A549 (cell line): Measurements from ENCODE around the gene WDR18. TPM values are rescaled to one million over a fixed set of nuclear protein-coding genes. Genes with fewer than 3 reads are reported as not detected.

Experiments
- ATAC-seq, 2 experiments: fragments of 200-7000 bp in 1 of 2; fragments of >200 bp in 1 of 2; cut with Nextera tagmentation in 1 of 2; cut with Tn5 transposase in 1 of 2; 3 replicates each; pipeline versions ENCODE4 v1.8.0 to v1.9.1; 2018 to 2020; ENCODE audit warnings: mild to moderate bottlenecking in 1 of 2, moderate library complexity in 1 of 2
- CTCF ChIA-PET: fragments of 300-600 bp; sonication (Branson Sonifier 250); formaldehyde crosslinking; extraction: SDS; loops from one replicate; lab custom pipeline; 2021; ENCODE audit warnings: antibody characterized with exemption, inconsistent platforms; lab: Yijun Ruan, JAX
- POLR2A ChIA-PET: fragments of 350-600 bp; formaldehyde crosslinking; extraction: SDS; loops from one replicate; lab custom pipeline; 2021; ENCODE audit warnings: antibody characterized with exemption, inconsistent platforms; lab: Yijun Ruan, JAX
- DNase-seq, 2 experiments: peaks; one replicate each; pipeline versions ENCODE4 v3.0.0 to v3.0.0-alpha.2; 2011 to 2016; ENCODE audit warnings: low read depth in 1 of 2, low spot score in 1 of 2
- FAIRE-seq: peaks from 2 replicates; lab custom pipeline; 2011; peaks lifted over from hg19 to GRCh38; lab: Jason Lieb, UNC
- H3K27ac ChIP-seq, 2 experiments: fragments of >200 bp; sonication (Bioruptor Twin); formaldehyde crosslinking; 3 replicates each; pipeline ENCODE4 v1.5.1; 2016 to 2017
- H3K4me1 ChIP-seq: fragments of >200 bp; sonication (Bioruptor Twin); formaldehyde crosslinking; 3 replicates; pipeline ENCODE4 v1.6.1; 2016
- H3K4me2 ChIP-seq: fragments of >200 bp; sonication (Bioruptor Twin); formaldehyde crosslinking; 3 replicates; pipeline ENCODE4 v1.6.1; 2016
- H3K4me3 ChIP-seq: fragments of >200 bp; sonication (Bioruptor Twin); formaldehyde crosslinking; 3 replicates; pipeline ENCODE4 v1.5.1; 2016
- H3K9me3 ChIP-seq: fragments of >200 bp; sonication (Bioruptor Twin); formaldehyde crosslinking; 3 replicates; pipeline ENCODE4 v1.6.1; 2016
- BCL3 ChIP-seq: fragments of >200 bp; sonication (Bioruptor Twin); formaldehyde crosslinking; IDR thresholded peaks from 3 replicates; pipeline ENCODE4 v1.6.1; 2016
- CBX2 ChIP-seq: fragments of 200-600 bp; sonication (generic); IDR thresholded peaks from 2 replicates; pipeline ENCODE4 v1.6.1; 2016; ENCODE audit warnings: low read depth, mild to moderate bottlenecking, borderline replicate concordance
- CEBPB ChIP-seq, 2 experiments: fragments of >200 bp in 1 of 2; sonication (Bioruptor Twin) in 1 of 2; formaldehyde crosslinking in 1 of 2; IDR thresholded peaks; 2 replicates each; pipeline ENCODE4 v1.6.1; 2012 to 2016
- CTCF ChIP-seq: fragments of >200 bp; sonication (Bioruptor Twin); formaldehyde crosslinking; IDR thresholded peaks from 3 replicates; pipeline ENCODE4 v1.5.1; 2016
- EHMT2 ChIP-seq: fragments of 200-600 bp; sonication (generic); IDR thresholded peaks from 2 replicates; pipeline ENCODE4 v1.6.1; 2016; ENCODE audit warnings: antibody characterized with exemption, low read depth, mild to moderate bottlenecking, moderate library complexity
- EP300 ChIP-seq, 2 experiments: fragments of >200 bp; sonication (Bioruptor Twin); formaldehyde crosslinking; IDR thresholded peaks; 2 replicates in 1 of 2; 3 replicates in 1 of 2; pipeline ENCODE4 v1.6.1; 2016 to 2017
- ESRRA ChIP-seq: fragments of 150-350 bp; IDR thresholded peaks from 2 replicates; pipeline ENCODE4 v1.6.1; 2014; ENCODE audit warnings: mild to moderate bottlenecking, low read length, borderline replicate concordance
- HEYL ChIP-seq: fragments of 250-450 bp; sonication (Bioruptor Pico); IDR thresholded peaks from 2 replicates; pipeline ENCODE4 v1.8.0; 2021; ENCODE audit warnings: mild to moderate bottlenecking, moderate library complexity
- HMGXB4 ChIP-seq: fragments of 250-450 bp; sonication (Bioruptor Pico); IDR thresholded peaks from 2 replicates; pipeline ENCODE4 v1.5.0; 2021; ENCODE audit warnings: mild to moderate bottlenecking, moderate library complexity, borderline replicate concordance
- JUNB ChIP-seq: fragments of >200 bp; sonication (Bioruptor Twin); formaldehyde crosslinking; IDR thresholded peaks from 2 replicates; pipeline ENCODE4 v1.6.1; 2016
- MYC ChIP-seq: IDR thresholded peaks from 2 replicates; pipeline ENCODE4 v1.6.1; 2012; ENCODE audit warnings: mild to moderate bottlenecking, inconsistent platforms, low read length, improper control_type of control experiment, borderline replicate concordance
- NFE2L2 ChIP-seq: fragments of 150-350 bp; conservative IDR thresholded peaks from 2 replicates; pipeline ENCODE4 v1.6.1; 2014; ENCODE audit warnings: low read length
- PHF8 ChIP-seq: fragments of 200-600 bp; sonication (generic); IDR thresholded peaks from 2 replicates; pipeline ENCODE4 v1.6.1; 2016; ENCODE audit warnings: low read depth, mild to moderate bottlenecking, antibody characterized with exemption, moderate library complexity, borderline replicate concordance
- RARB ChIP-seq: fragments of 250-450 bp; sonication (Bioruptor Pico); IDR thresholded peaks from 2 replicates; pipeline ENCODE4 v1.8.0; 2021; ENCODE audit warnings: mild to moderate bottlenecking, moderate library complexity
- TFCP2L1 ChIP-seq: fragments of 250-450 bp; sonication (Bioruptor Pico); IDR thresholded peaks from 2 replicates; pipeline ENCODE4 v1.5.0; 2021; ENCODE audit warnings: mild to moderate bottlenecking
- TP53 ChIP-seq: fragments of 250-450 bp; sonication (Bioruptor Pico); IDR thresholded peaks from 2 replicates; pipeline ENCODE4 v1.5.0; 2021; ENCODE audit warnings: mild to moderate bottlenecking, moderate library complexity
- ZSCAN20 ChIP-seq: fragments of 250-450 bp; sonication (Bioruptor Pico); IDR thresholded peaks from 2 replicates; pipeline ENCODE4 v1.8.0; 2022; ENCODE audit warnings: mild to moderate bottlenecking, moderate library complexity
- WGBS: methylation state at CpG from one replicate; pipeline ENCODE4 v1.1.6; 2017; ENCODE audit errors: missing lambda C conversion rate; 5-methylcytosine and 5-hydroxymethylcytosine counted together
- polyA plus RNA-seq, 4 experiments: library from polyadenylated mRNA; depleted of rRNA in 3 of 4; stranded (reverse); fragments of >200 nt; fragmentation: RNase III in 1 of 4; extraction: RNeasy Plus Mini Kit Qiagen cat#74134 plus additional on column Dnase treatment in 1 of 4; gene quantifications; 2 replicates in 3 of 4; 3 replicates in 1 of 4; pipeline ENCODE4 v1.2.3, GENCODE V29; 2011 to 2017

Gene WDR18
- polyA plus RNA-seq, 2 of the 4 experiments (the other 2 are of a cell fraction), result 23.8 to 48.9 TPM

- FAIRE-seq, result no peak
- ChIA-PET CTCF (interaction anchor here (1.2 kb wide), 1 partner anchor 50 kb away, joined by 3 read pairs; no protein-coding TSS in a partner anchor), POLR2A (no interaction called here)
- H3K4me2 ChIP-seq, result no peak overlapping the region
- H3K9me3 ChIP-seq, result no peaks in the 10 kb centered on the region
- ATAC-seq, result no peak
- no peaks in the 10 kb centered on the region for H3K4me1 ChIP-seq
- no peak for TF ChIP-seq RARB
- TF ChIP-seq CTCF, result no peak
- TF ChIP-seq CEBPB (IDR thresholded peaks at IDR 0.05), result no peak
- TF ChIP-seq CBX2, result no peak
- TF ChIP-seq NFE2L2, result no peak
- 96% methylated on average over 42 of the region's 73 CpGs for WGBS
- H3K27ac ChIP-seq, result no peak overlapping the region
- no peak overlapping the region for H3K4me3 ChIP-seq
- no peak for DNase-seq
Measured at GRCh38 chr19:1007399-1008251, 23.5 kb downstream of the WDR18 start.

- TF ChIP-seq ZSCAN20 (CRISPR knock-in tag), result no peak
- TF ChIP-seq JUNB, result no peak
- TF ChIP-seq HMGXB4 (CRISPR knock-in tag), result no peak
- TF ChIP-seq TFCP2L1 (CRISPR knock-in tag), result no peak
- no peak for TF ChIP-seq PHF8
- TF ChIP-seq MYC, result no peak
- no peak for TF ChIP-seq HEYL (CRISPR knock-in tag)
- no peak for TF ChIP-seq CBX2
- TF ChIP-seq EP300 (IDR thresholded peaks at IDR 0.05), result no peak
- TF ChIP-seq EHMT2, result no peak
- TF ChIP-seq CTCF, result no peak
- TF ChIP-seq BCL3, result no peak
- TF ChIP-seq TP53 (CRISPR knock-in tag), result no peak
- TF ChIP-seq ESRRA, result no peak
- TF ChIP-seq, all 56 proteins: peak for 0
- ChIA-PET POLR2A (no interaction called here), CTCF (no interaction called here)
- Histone ChIP-seq H3K4me2 (no peak overlapping the region), H3K9me3 (no peaks in the 10 kb centered on the region), H3K4me3 (no peak overlapping the region), H3K4me1 (no peaks in the 10 kb centered on the region), H3K27ac (no peak overlapping the region)
- FAIRE-seq (no peak), ATAC-seq (no peak), DNase-seq (no peak)
- 95% methylated on average over 17 of the region's 45 CpGs for WGBS
Measured at GRCh38 chr19:1008268-1009040, 24.3 kb downstream of the WDR18 start.
